Measurements from ENCODE around the gene ITGB8.

DNA sequence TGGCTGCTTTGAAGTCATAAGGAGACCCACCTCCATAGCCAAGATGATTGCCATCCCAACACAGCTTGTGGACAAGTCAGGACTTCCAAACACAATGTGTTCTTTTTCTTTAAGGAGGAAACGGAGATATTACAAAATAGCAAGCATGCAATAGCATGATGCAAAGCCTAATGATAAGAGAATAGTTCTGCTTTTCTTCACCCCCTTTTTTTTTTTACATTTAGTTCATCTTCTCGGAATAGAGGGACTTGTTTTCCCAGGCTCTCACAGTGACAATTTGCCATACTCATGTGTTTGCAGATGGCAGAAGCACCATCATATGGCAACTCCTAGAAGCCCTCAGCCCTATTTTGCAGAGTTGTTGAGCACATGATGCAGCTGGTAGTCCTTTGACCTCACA, 119.8 kb downstream of the ITGB8 start:
- TF ChIP-seq, protein P1, sequence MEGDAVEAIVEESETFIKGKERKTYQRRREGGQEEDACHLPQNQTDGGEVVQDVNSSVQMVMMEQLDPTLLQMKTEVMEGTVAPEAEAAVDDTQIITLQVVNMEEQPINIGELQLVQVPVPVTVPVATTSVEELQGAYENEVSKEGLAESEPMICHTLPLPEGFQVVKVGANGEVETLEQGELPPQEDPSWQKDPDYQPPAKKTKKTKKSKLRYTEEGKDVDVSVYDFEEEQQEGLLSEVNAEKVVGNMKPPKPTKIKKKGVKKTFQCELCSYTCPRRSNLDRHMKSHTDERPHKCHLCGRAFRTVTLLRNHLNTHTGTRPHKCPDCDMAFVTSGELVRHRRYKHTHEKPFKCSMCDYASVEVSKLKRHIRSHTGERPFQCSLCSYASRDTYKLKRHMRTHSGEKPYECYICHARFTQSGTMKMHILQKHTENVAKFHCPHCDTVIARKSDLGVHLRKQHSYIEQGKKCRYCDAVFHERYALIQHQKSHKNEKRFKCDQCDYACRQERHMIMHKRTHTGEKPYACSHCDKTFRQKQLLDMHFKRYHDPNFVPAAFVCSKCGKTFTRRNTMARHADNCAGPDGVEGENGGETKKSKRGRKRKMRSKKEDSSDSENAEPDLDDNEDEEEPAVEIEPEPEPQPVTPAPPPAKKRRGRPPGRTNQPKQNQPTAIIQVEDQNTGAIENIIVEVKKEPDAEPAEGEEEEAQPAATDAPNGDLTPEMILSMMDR (conservative IDR thresholded peaks at IDR 0.05; ENCODE audit: low read depth in 2 of 2) = no peak
- no peak for TF ChIP-seq EZH2phosphoT487 (IDR thresholded peaks at IDR 0.05; ENCODE audit: unreplicated experiment)

Measured in GM23338 (cell line).